Motor neuron (in vitro differentiated cells): ENCODE results near the gene HTR4. TPM values are rescaled to one million over a fixed set of nuclear protein-coding genes. Genes with fewer than 3 reads are reported as not detected.
"Not testable (repeated sequence)": the region's sequence is repeated elsewhere in the genome, so short reads cannot be mapped to it uniquely, and the experiment has no call there.

Experiments
- ATAC-seq, 8 experiments: fragments of 200-7000 bp; cut with Tn5 transposase; replicated peaks in 6 of 8; 2 replicates each; pipeline ENCODE4 v1.8.0; 2021; ENCODE audit warnings: mild to moderate bottlenecking in 8 of 8, moderate library complexity in 8 of 8
- H3K27ac ChIP-seq, 2 donors: fragments of 250-450 bp; sonication (Bioruptor Pico); 2 replicates each; pipeline ENCODE4 v1.9.0; 2021; ENCODE audit warnings: antibody characterized with exemption in 2 of 2, mild to moderate bottlenecking in 2 of 2, moderate library complexity in 1 of 2
- H3K4me1 ChIP-seq, 2 donors: fragments of 250-450 bp; sonication (Bioruptor Pico); replicated peaks in 1 of 2; 2 replicates each; pipeline ENCODE4 v1.6.1; 2021; ENCODE audit warnings: antibody characterized with exemption in 2 of 2, mild to moderate bottlenecking in 2 of 2, moderate library complexity in 1 of 2
- H3K4me3 ChIP-seq, 5 donors: fragments of 250-450 bp; sonication (Bioruptor Pico); 2 replicates each; pipeline ENCODE4 v1.9.0; 2021; ENCODE audit warnings: antibody characterized with exemption in 5 of 5, mild to moderate bottlenecking in 5 of 5, moderate library complexity in 4 of 5
- WGBS, 10 experiments: fragments of 450-650 bp; shearing (Covaris generic); methylation state at CpG; one replicate each; pipeline ENCODE4 v1.0.0; 2022; 5-methylcytosine and 5-hydroxymethylcytosine counted together
- in situ Hi-C, 9 experiments: fragments of 400-800 bp; cut with MboI; loops; one replicate each; pipeline ENCODE4 v1.15.0; 2021; ENCODE audit warnings: low sequenced_read_pairs in 9 of 9, low pct_unique_long_range_greater_than_20kb in 2 of 9; ENCODE audit not compliant: unreplicated experiment in 9 of 9
- total RNA-seq, 8 experiments: library from RNA; unstranded; fragments of 300-600 nt; gene quantifications; 2 replicates each; pipeline versions ENCODE4 v1.2.3 to v1.2.4, GENCODE V29; 2022

HTR4 gene
- total RNA-seq, 8 experiments from 2014 or later, result 0.13 to 0.81 (median 0.19) TPM; not detected in 2

DNA sequence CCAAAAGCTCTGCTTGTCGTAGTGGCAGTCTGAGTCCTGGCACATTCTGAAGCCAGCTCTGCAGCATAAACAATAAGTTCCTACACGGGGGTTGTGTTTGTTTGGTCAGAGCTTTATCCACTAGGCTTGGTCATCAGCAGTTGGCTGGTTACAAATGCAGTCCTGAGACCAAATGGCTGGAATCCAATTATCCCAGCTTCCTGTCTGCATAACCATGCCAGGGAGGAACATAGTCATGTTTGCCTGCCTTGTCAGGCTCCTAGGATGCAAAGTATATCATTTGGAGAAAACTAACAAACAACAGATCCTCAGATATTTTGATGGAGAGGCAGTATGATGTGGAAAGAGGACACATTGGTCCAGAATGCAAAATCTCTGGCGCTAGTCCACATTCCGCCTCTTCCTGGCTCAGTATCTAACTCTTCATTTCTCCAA is 184.8 kb downstream of the HTR4 start:
- no peaks in the 10 kb centered on the region for H3K4me1 ChIP-seq
- whole genome bisulfite sequencing, 10 experiments, result 25 to 100% (median 90%) methylated on average over 1 to 4 of the region's 4 CpGs
- ATAC-seq, result peak in 3 of 8 experiments; percentile 42 to 60 (median 45)
- H3K4me3 ChIP-seq, result no peak overlapping the region
- no peak overlapping the region for H3K27ac ChIP-seq
- in situ Hi-C loops, result loop anchor here in 1 of 9 experiments (25.0 kb wide), 1 partner anchor 218 kb away; no protein-coding TSS in a partner anchor

DNA sequence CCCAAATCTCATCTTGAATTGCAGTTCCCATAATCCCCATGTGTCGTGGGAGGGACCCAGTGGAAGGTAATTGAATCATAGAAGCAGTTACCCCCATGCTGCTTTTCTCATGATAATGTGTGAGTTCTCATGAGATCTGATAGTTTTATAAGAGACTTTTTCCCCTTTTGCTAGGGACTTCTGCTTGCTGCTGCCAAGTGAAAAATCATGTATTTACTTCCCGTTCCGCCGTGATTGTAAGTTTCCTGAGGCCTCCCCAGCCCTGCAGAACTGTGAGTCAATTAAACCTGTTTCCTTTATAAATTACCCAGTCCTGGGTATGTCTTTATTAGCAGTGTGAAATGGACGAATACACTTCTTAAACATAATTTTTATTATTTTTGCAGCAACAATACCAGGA is 185.6 kb downstream of the HTR4 start:
- in situ Hi-C loops, result loop anchor here in 1 of 9 experiments (25.0 kb wide), 1 partner anchor 219 kb away; no protein-coding TSS in a partner anchor
- not testable (repeated sequence) for ATAC-seq, H3K27ac ChIP-seq, H3K4me3 ChIP-seq, H3K4me1 ChIP-seq
- WGBS, 10 experiments, result 60 to 100% (median 75%) methylated on average over 1 to 4 of the region's 5 CpGs; no CpG with 5 or more reads in 1 of the 10 experiments

DNA sequence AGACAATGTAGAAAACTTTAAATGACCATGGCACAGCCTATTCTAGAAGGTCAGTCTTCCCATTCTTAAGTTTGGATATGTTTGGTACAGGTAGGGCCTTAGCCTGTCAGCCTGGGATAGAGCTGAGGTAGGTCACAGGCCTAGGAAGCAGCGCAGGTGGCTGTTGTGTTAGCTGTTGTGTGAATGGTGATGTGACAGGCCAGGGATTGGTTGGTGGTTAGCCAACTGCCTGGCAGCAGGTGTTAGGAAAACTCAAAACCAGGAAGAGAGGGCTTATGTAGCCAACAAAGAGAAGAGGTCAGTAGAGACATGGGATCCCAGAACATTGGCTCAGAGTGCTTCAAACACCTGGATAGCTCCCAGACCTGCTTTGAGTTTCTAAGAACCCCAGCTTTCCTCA is 186.4 kb downstream of the HTR4 start:
- Histone ChIP-seq H3K27ac (no peak overlapping the region), H3K4me1 (no peaks in the 10 kb centered on the region), H3K4me3 (no peak overlapping the region)
- no peak for ATAC-seq
- WGBS, 10 experiments, result no CpG with 5 or more reads among the region's 1 CpG
- in situ Hi-C loops, result loop anchor here in 1 of 9 experiments (25.0 kb wide), 1 partner anchor 219 kb away; no protein-coding TSS in a partner anchor

DNA sequence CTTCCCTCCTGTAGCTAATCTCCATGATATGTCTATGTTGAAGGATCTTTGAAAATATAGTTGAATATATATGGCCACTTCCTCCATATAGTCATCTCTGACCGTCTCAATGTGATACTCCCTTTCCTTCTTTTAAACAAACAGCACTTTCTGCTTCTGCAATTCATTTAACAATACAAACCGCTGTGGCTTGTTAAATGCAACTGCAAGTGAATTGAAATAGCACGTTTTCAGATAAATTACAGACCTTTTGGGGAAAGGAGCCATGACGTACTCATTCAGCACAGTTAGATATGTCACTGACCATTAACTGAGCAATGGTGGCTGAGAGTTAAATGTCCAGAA is 188.1 kb downstream of the HTR4 start:
- H3K4me1 ChIP-seq, result no peaks in the 10 kb centered on the region
- in situ Hi-C loops, result loop anchor here in 1 of 9 experiments (25.0 kb wide), 1 partner anchor 221 kb away; no protein-coding TSS in a partner anchor
- WGBS, 10 experiments, result 20 to 100% (median 64%) methylated on average over 1 to 4 of the region's 4 CpGs; no CpG with 5 or more reads in 2 of the 10 experiments
- ATAC-seq, result no peak
- no peak overlapping the region for H3K27ac ChIP-seq
- no peak overlapping the region for H3K4me3 ChIP-seq

GRCh38 chr5:148465381-148466235 is 188.7 kb downstream of the HTR4 start:
- no peak overlapping the region for H3K4me3 ChIP-seq
- H3K4me1 ChIP-seq, result no peaks in the 10 kb centered on the region
- ATAC-seq, result no peak
- no peak overlapping the region for H3K27ac ChIP-seq
- in situ Hi-C loops, result loop anchor here in 1 of 9 experiments (25.0 kb wide), 1 partner anchor 222 kb away; no protein-coding TSS in a partner anchor
- 16 to 94% (median 71%) methylated on average over 1 to 4 of the region's 4 CpGs for WGBS, 10 experiments

- Histone ChIP-seq H3K27ac (no peak overlapping the region), H3K4me1 (peaks cover 0 to 2% of the 10 kb centered on the region in 2 donors), H3K4me3 (no peak overlapping the region)
- no peak for ATAC-seq
- 35 to 100% (median 87%) methylated on average over 1 of the region's 1 CpG for WGBS, 10 experiments
- in situ Hi-C loops, result loop anchor here in 1 of 9 experiments (25.0 kb wide), 1 partner anchor 228 kb away; no protein-coding TSS in a partner anchor
Measured at GRCh38 chr5:148459669-148460068, 194.7 kb downstream of the HTR4 start.

- in situ Hi-C loops, result loop anchor here in 1 of 9 experiments (25.0 kb wide), 1 partner anchor 229 kb away; no protein-coding TSS in a partner anchor
- H3K4me3 ChIP-seq, result no peak overlapping the region
- H3K27ac ChIP-seq, result no peak overlapping the region
- H3K4me1 ChIP-seq, result peaks cover 0 to 2% of the 10 kb centered on the region in 2 donors
- 40 to 93% (median 74%) methylated on average over 1 to 3 of the region's 3 CpGs; no CpG with 5 or more reads in 3 of the 10 experiments for WGBS, 10 experiments
- ATAC-seq, result no peak
Measured at GRCh38 chr5:148458036-148458888, 196.1 kb downstream of the HTR4 start.

DNA sequence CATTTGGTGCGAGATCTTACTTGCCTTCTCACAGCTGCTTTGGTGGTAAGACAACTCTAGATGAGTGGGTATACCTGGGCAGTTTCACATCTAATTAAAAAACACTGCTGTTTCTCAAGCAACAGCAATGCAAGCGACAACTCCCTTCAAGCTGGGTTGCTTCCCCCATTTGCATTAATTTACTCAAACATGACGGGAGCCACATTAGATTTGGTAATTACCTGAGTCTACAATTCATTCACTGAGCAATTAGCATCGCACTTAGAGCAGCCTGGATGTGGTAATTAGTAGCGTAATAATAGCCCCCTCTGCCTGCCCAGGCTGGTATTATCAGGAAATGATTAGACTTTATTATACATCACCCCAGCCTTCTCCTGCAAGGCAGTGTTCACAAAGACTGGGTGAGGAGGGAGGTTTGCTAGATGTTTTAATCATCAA is 197.1 kb downstream of the HTR4 start:
- no peak overlapping the region for H3K27ac ChIP-seq
- no peak overlapping the region for H3K4me3 ChIP-seq
- in situ Hi-C loops, result loop anchor here in 1 of 9 experiments (25.0 kb wide), 1 partner anchor 230 kb away; no protein-coding TSS in a partner anchor
- peaks cover 0 to 2% of the 10 kb centered on the region in 2 donors for H3K4me1 ChIP-seq
- peak in 3 of 8 experiments; percentile 60 to 89 (median 73) for ATAC-seq
- WGBS, 10 experiments, result 0 to 100% (median 64%) methylated on average over 1 to 4 of the region's 5 CpGs; no CpG with 5 or more reads in 1 of the 10 experiments

DNA sequence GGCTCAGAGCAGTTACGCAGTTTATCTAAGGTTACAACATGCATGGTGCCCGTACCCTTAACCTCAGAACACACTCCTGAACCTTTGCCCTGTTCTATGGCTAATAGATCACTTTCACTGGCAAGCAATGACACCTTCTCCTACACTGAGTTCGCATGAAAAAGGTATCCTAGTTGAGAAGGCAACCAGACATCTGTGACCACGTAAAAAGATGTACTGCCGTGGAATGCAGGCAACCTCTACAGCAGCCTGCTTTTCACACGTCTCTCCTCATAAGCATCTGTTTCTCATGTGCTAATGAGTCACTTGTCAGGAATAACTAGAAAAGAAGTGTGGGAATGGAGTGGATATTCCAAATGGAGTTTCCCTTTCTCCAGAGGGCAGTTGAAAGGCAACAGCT is 199.1 kb downstream of the HTR4 start:
- in situ Hi-C loops, result loop anchor here in 1 of 9 experiments (25.0 kb wide), 1 partner anchor 232 kb away; no protein-coding TSS in a partner anchor
- ATAC-seq, result peak; percentile 49 to 82 (median 70)
- WGBS, 10 experiments, result 10 to 83% (median 57%) methylated on average over 1 to 5 of the region's 6 CpGs; no CpG with 5 or more reads in 2 of the 10 experiments
- Histone ChIP-seq H3K4me3 (no peak overlapping the region), H3K27ac (no peak overlapping the region), H3K4me1 (peaks cover 0 to 2% of the 10 kb centered on the region in 2 donors)

DNA sequence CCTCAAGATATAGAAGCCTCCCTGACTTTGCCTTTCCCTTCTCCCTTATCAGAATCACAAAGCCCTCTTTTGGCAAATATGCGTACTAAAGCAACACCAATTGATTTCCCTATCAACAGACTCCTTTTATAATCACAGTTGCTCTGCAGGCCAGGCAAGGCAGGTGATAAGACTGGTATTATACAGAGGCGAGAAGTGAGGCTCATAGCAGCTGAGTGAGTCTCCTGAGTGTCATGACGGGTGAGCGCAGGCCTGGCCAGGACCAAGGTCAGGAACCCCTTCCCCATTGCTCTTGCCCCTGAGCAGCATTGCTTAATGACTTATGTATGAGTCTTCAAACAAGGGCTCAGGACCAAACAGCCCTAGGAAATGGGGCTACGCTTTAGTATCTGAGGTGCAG is 199.8 kb downstream of the HTR4 start:
- Histone ChIP-seq H3K4me3 (no peak overlapping the region), H3K27ac (no peak overlapping the region)
- WGBS, 10 experiments, result 69 to 100% (median 81%) methylated on average over 1 to 5 of the region's 5 CpGs

GRCh38 chr5:148452499-148453193 is 201.7 kb downstream of the HTR4 start:
- Histone ChIP-seq H3K4me3 (no peak overlapping the region), H3K27ac (no peak overlapping the region), H3K4me1 (peaks cover 0 to 2% of the 10 kb centered on the region in 2 donors)
- in situ Hi-C loops, result loop anchor here in 1 of 9 experiments (25.0 kb wide), 1 partner anchor 235 kb away; no protein-coding TSS in a partner anchor
- WGBS, 10 experiments, result 67 to 100% (median 88%) methylated on average over 1 to 10 of the region's 10 CpGs; no CpG with 5 or more reads in 1 of the 10 experiments
- no peak for ATAC-seq

More for the DNA sequence above, 199.8 kb downstream of the HTR4 start:
- in situ Hi-C loops, result loop anchor here in 1 of 9 experiments (25.0 kb wide), 1 partner anchor 233 kb away; no protein-coding TSS in a partner anchor
- ATAC-seq, result no peak
- peaks cover 0 to 2% of the 10 kb centered on the region in 2 donors for H3K4me1 ChIP-seq

DNA sequence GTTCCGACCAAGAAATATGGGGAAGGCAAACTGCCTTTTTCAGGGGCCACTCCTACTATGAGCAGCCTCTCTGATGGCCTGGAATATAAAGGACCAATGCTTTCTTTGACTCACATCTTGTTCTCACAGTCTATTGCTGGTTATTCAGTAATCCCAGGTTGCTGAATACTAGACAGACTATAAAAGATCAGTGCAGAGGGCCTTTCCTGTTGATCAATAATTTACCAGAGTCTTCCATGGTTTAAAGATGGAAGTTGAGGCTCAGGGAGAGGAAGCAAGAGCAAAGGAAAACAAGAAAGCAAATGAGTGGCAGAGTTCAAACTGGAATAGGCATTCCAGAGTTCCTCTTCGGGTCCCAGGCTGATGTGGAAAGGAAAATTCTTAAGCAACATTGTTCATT is 207.7 kb downstream of the HTR4 start:
- no peak for ATAC-seq
- Histone ChIP-seq H3K27ac (no peak overlapping the region), H3K4me3 (no peak overlapping the region), H3K4me1 (no peaks in the 10 kb centered on the region)
- in situ Hi-C loops, result loop anchor here in 5 of 9 experiments (10.0 to 25.0 kb wide), 5 partner anchors 278 to 666 kb away; no protein-coding TSS in a partner anchor
- 38 to 100% (median 67%) methylated on average over 1 to 2 of the region's 2 CpGs; no CpG with 5 or more reads in 2 of the 10 experiments for WGBS, 10 experiments
